RWPE1 (cell line): ENCODE results near the gene RAB13.
A peak's percentile ranks its signal among the peaks of the same experiment; 100 is the strongest.

Experiments
- CTCF ChIA-PET: fragments of 350-600 bp; sonication (Branson Sonifier 250); formaldehyde crosslinking; extraction: SDS; loops from one replicate; lab custom pipeline; 2021; lab: Yijun Ruan, JAX
- POLR2A ChIA-PET: fragments of 400-600 bp; formaldehyde crosslinking; extraction: SDS; loops from one replicate; lab custom pipeline; 2020; ENCODE audit warnings: antibody characterized with exemption; ENCODE audit not compliant: low non-redundant PET; lab: Yijun Ruan, JAX
- DNase-seq: peaks from one replicate; pipeline ENCODE4 v3.0.0; 2012; ENCODE audit warnings: low spot score
- H3K27ac ChIP-seq: fragments of 450-650 bp; 2 replicates; pipeline ENCODE4 v1.5.1; 2017
- TF ChIP-seq, protein P1 (sequence below): fragments of 450-650 bp; conservative IDR thresholded peaks from 2 replicates; pipeline ENCODE4 v1.5.1; 2017; ENCODE audit warnings: low read depth, mild to moderate bottlenecking

Gene RAB13

DNA sequence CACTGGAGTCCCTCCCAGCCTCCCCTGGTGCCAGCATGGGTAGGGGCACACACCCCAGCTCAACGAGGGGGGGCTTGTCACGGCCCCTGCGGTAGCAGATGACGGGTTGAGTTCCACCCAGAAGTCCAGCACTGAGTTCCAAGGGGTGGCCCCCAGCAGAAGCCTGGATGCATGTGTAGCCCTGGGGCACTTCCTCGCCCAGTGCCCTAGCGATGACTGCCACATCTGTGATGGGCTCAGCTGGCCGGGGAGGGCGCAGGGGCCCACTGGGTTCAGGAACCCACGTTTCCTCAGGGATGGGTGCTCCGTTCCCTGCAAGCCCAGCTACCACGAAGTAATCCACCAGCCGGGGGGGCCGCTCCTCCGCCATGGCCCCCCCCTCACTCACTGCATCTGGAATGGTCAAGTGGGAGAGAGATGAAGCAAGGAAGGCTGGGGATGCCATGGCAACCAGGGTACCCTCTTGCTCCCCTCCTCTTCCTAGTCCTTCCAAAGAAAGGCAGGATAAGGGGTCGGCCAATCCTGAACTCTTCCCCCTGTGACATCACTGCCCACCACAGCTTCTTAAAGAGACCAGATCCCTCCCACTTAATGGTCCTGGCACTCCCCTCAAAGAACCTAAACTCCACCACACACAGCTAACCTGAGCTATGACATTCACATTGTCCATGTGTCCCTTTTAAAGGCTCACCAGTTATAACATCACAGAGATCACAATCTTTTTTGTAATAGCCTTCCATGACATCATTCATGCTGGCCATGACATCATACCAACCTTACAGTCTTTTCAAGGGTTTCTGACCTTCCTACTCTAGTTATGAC lies 41.9 kb downstream of the RAB13 start:
- DNase-seq = no peak
- TF ChIP-seq, protein P1, sequence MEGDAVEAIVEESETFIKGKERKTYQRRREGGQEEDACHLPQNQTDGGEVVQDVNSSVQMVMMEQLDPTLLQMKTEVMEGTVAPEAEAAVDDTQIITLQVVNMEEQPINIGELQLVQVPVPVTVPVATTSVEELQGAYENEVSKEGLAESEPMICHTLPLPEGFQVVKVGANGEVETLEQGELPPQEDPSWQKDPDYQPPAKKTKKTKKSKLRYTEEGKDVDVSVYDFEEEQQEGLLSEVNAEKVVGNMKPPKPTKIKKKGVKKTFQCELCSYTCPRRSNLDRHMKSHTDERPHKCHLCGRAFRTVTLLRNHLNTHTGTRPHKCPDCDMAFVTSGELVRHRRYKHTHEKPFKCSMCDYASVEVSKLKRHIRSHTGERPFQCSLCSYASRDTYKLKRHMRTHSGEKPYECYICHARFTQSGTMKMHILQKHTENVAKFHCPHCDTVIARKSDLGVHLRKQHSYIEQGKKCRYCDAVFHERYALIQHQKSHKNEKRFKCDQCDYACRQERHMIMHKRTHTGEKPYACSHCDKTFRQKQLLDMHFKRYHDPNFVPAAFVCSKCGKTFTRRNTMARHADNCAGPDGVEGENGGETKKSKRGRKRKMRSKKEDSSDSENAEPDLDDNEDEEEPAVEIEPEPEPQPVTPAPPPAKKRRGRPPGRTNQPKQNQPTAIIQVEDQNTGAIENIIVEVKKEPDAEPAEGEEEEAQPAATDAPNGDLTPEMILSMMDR = no peak
- H3K27ac ChIP-seq = peak overlapping the region; percentile 32
- ChIA-PET CTCF (interaction anchor here (0.6 kb wide), 2 partner anchors 32 to 167 kb away, joined by 3 read pairs; no protein-coding TSS in a partner anchor), POLR2A (interaction anchor here (0.6 to 0.7 kb wide), 3 partner anchors 16 to 329 kb away, joined by 6 to 7 read pairs (median 6); no protein-coding TSS in a partner anchor)

DNA sequence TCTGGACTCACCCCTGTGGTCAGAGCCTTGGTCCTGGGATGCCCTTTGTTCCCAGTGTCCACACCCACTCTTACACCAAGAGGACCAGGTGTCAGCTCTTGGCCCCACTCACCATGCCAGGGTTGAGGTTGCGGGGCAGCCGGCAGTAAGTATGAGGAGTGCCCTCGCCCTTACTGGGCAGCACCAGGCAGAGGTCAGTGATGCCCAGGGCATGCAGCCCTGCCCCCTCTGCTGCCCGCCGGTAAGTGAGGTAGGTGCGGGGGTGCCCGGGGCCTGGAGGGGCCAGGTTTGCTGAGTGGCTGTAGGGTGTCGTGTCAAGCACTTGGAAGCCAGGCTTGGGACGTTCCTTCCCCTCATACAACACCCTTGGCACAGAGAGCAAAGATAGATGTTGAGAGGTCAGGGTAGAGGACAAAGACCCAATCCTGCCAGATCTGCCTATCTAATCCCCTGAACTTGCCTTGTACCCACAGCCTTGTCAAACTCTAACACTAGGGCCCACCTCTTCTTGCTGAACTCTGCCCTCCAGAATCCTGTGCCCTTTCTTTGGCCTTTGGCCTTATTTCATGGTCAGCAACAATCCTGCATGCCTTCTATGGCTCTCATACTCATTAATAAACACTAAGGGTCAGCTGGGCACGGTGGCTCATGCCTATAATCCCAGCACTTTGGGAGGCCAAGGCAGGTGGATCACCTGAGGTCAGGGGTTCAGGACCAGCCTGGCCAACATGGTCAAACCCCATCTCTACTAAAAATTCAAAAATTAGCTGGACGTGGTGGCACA lies 43.2 kb downstream of the RAB13 start:
- ChIA-PET CTCF (no interaction called here), POLR2A (no interaction called here)
- TF ChIP-seq, protein P1 = no peak
- H3K27ac ChIP-seq = peak overlapping the region; percentile 0; the same call in 1 of the 2 replicates
- no peak for DNase-seq

DNA sequence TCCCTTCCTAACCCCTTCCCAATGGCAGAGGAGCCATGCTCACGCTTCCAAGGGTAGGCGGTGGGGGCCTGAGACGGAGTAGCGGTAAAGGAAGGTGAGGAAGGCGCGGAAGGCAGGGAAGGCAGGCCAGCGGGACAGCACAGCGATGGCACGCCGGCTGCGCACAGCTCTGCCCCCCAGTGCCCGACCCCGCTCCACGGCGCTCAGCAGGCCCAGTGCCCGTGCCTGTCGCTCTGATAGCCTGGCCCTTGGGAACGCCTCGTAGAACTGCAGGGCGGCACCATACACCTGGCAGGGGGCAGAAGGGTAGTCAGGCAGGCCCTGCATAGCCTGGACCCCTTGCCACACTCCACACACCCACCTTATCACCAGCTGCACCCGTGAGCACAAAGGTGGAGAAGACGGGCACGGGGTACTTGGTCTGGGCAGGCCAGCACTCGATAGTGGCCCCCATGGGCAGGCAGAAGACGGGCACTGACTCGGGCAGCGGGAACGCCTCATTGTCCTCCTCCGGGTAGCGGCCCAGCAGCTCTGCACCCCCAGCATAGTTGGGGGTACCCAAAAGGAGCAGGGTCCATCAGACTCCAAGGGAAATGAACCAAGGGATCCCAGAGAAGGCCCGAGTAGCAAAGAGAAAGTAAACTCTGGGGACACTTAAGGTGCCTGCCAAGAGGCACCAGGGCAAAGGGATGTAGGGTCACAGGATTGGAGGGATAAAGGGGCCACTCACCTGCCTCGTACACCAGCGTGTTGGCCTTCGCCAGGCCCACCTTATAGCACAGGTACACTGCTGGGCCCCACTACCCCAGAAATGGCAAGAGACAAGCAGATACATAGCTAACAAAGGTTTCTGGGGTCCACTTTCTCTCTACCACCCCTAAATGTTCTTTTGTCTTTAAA lies 44.1 kb downstream of the RAB13 start:
- 0 out of 2 replicates have a peak overlapping the region, but pooled peaks have one; percentile 0 for H3K27ac ChIP-seq
- TF ChIP-seq, protein P1 = no peak
- DNase-seq = no peak
- ChIA-PET POLR2A (no interaction called here), CTCF (no interaction called here)

DNA sequence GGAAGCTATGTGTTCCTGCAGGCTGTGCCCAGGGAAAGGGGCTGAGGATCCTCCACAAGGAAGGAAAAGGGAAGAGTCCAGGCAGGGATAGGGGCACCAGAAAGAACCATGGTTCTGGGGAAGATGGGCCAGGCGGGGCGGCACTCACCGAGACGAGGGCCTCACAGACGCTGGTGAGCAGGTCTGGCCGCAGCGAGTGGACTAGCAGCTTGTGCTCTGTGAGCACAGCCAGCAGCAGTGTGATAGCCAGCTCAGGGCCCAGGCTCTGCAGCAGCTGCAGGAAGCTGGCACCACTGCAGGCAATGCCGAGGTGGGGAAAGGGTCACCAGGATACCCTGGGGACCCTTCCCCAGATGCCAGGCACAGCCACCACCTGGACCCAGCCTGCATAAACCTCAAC lies 45.4 kb downstream of the RAB13 start:
- CTCF ChIA-PET = no interaction called here
- TF ChIP-seq, protein P1 = no peak
- POLR2A ChIA-PET = interaction anchor here (0.7 kb wide), 1 partner anchor 376 kb away, joined by 5 read pairs; no protein-coding TSS in a partner anchor
- peak overlapping the region; percentile 20 for H3K27ac ChIP-seq
- DNase-seq = no peak

DNA sequence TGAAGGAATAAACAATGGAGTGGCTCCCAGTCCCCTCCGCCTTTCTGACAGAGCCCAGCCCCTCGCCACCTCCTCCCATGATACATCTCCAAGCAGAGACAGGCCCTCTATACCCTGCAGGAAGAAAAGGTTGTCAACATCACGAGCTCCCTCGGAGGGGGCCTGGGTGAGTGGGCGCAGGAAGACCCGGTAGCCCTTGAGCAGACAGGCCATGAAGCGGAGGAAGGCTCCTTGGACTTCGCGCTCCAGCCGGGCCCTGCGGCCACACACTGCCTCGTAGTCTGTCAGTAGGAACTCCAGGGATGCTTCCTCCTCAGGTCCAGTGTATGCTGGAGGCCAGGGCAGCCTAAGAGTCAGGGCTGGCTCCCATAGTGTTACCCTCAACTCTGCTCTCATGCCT lies 46.7 kb downstream of the RAB13 start:
- TF ChIP-seq, protein P1 = no peak
- ChIA-PET CTCF (interaction anchor here (0.7 kb wide), 1 partner anchor 43 kb away, joined by 3 read pairs; no protein-coding TSS in a partner anchor), POLR2A (interaction anchor here (1.0 kb wide), 1 partner anchor 18 kb away, joined by 5 read pairs; no protein-coding TSS in a partner anchor)

More for the DNA sequence above, 46.7 kb downstream of the RAB13 start:
- H3K27ac ChIP-seq = peak overlapping the region; percentile 20; the same call in 1 of the 2 replicates
- DNase-seq = no peak
